Esophagus muscularis mucosa (tissue), 4 donors: ENCODE measurements around the gene BRI3. TPM values are rescaled to one million over a fixed set of nuclear protein-coding genes. Genes with fewer than 3 reads are reported as not detected.
A peak's percentile ranks its signal among the peaks of the same experiment; 100 is the strongest.

Experiments used
- DNase-seq: peaks from one replicate; pipeline ENCODE4 v3.0.0-alpha.2; 2017; ENCODE audit errors: extremely low spot score
- H3K27ac ChIP-seq, 4 donors: fragments of 200-600 bp; sonication (generic); replicated peaks in 1 of 4; 1 replicate in 3 of 4; 2 replicates in 1 of 4; pipeline ENCODE4 v1.5.1; 2016 to 2019; ENCODE audit warnings: mild to moderate bottlenecking in 1 of 4
- H3K27me3 ChIP-seq, 4 donors: fragments of 200-600 bp; sonication (generic); one replicate each; pipeline versions ENCODE4 v1.5.1 to v1.6.0; 2016 to 2019
- H3K36me3 ChIP-seq, 4 donors: fragments of 200-600 bp; sonication (generic); one replicate each; pipeline ENCODE4 v1.5.1; 2016 to 2019
- H3K4me1 ChIP-seq, 4 donors: fragments of 200-600 bp; sonication (generic); one replicate each; pipeline ENCODE4 v1.5.1; 2016 to 2019
- H3K4me3 ChIP-seq, 4 donors: fragments of 200-600 bp; sonication (generic); 1 replicate in 2 of 4; 2 replicates in 2 of 4; pipeline ENCODE4 v1.5.1; 2016 to 2019; ENCODE audit warnings: mild to moderate bottlenecking in 4 of 4, moderate library complexity in 1 of 4
- H3K9me3 ChIP-seq, 4 donors: fragments of 200-600 bp; sonication (generic); 1 replicate in 3 of 4; 2 replicates in 1 of 4; pipeline ENCODE4 v1.5.1; 2016 to 2019
- CTCF ChIP-seq, 3 experiments: fragments of 200-600 bp in 2 of 3; fragments of 450-650 bp in 1 of 3; sonication (generic) in 2 of 3; IDR thresholded peaks; one replicate each; pipeline ENCODE4 v1.5.1; 2017 to 2019; ENCODE audit warnings: antibody characterized with exemption in 3 of 3, mild to moderate bottlenecking in 2 of 3, moderate library complexity in 1 of 3
- EP300 ChIP-seq: sonication (generic); formaldehyde crosslinking; IDR thresholded peaks from one replicate; pipeline ENCODE4 v1.6.1; 2017; ENCODE audit warnings: antibody characterized with exemption
- POLR2A ChIP-seq: fragments of 450-650 bp; IDR thresholded peaks from one replicate; pipeline ENCODE4 v1.6.1; 2017; ENCODE audit warnings: antibody characterized with exemption, moderate library complexity, mild to moderate bottlenecking, low read depth
- POLR2AphosphoS5 ChIP-seq, 2 donors: sonication (generic); formaldehyde crosslinking; IDR thresholded peaks; one replicate each; pipeline ENCODE4 v1.6.1; 2017; ENCODE audit warnings: antibody characterized with exemption in 2 of 2
- WGBS: methylation state at CpG from one replicate; pipeline ENCODE4 v1.1.5; 2018; 5-methylcytosine and 5-hydroxymethylcytosine counted together
- intact Hi-C: fragments of 100-400 bp; cut with DNase I; formaldehyde crosslinking; loops from one replicate; pipeline ENCODE4 v1.15.1; 2023
- total RNA-seq, 4 donors: library from RNA; depleted of rRNA; stranded (reverse); fragments of >200 nt; gene quantifications; one replicate each; pipeline versions ENCODE4 v1.1.0 to v1.2.1, GENCODE V29; 2016

Gene BRI3
- total RNA-seq, 4 donors from 2014 or later: 34.5 to 74.7 (median 55.3) TPM

- 44% methylated on average over 7 of the region's 20 CpGs for WGBS
- intact Hi-C loops: loop anchor here (5.0 kb wide), 1 partner anchor 37 kb away; no protein-coding TSS in a partner anchor
- peaks cover 68 to 84% (median 82%) of the 10 kb centered on the region in 4 donors for H3K4me1 ChIP-seq
- TF ChIP-seq CTCF (IDR thresholded peaks at IDR 0.05) (no peak), EP300 (no peak), POLR2AphosphoS5 (IDR thresholded peaks at IDR 0.05) (peak; percentile 75 to 80), POLR2A (peak; percentile 41)
- peaks cover 0 to 29% (median 13%) of the 10 kb centered on the region in 4 donors for H3K36me3 ChIP-seq
- peak overlapping the region; percentile 87 to 100 (median 100) for H3K4me3 ChIP-seq
- peak; percentile 94 for DNase-seq
- H3K27ac ChIP-seq: peak overlapping the region; percentile 93 to 97 (median 96)
- H3K9me3 ChIP-seq: no peaks in the 10 kb centered on the region
- no peaks in the 10 kb centered on the region for H3K27me3 ChIP-seq
Observed at GRCh38 chr7:98284335-98285036, 3.0 kb downstream of the BRI3 start.

GRCh38 chr7:98285157-98286092 lies 3.9 kb downstream of the BRI3 start:
- Histone ChIP-seq H3K27me3 (no peaks in the 10 kb centered on the region), H3K36me3 (peaks cover 0 to 33% (median 13%) of the 10 kb centered on the region in 4 donors), H3K4me1 (peaks cover 69 to 84% (median 82%) of the 10 kb centered on the region in 4 donors), H3K4me3 (peak overlapping the region; percentile 87 to 100 (median 100)), H3K27ac (peak overlapping the region; percentile 93 to 97 (median 96)), H3K9me3 (no peaks in the 10 kb centered on the region)
- no peak for DNase-seq
- TF ChIP-seq POLR2AphosphoS5 (IDR thresholded peaks at IDR 0.05): no peak
- no peak for TF ChIP-seq POLR2A
- no peak for TF ChIP-seq EP300
- TF ChIP-seq CTCF (IDR thresholded peaks at IDR 0.05): no peak
- intact Hi-C loops: no loop called here
- 76% methylated on average over 15 of the region's 21 CpGs for WGBS

- Histone ChIP-seq H3K4me3 (peak overlapping the region; percentile 87 to 100 (median 100)), H3K9me3 (no peaks in the 10 kb centered on the region), H3K4me1 (peaks cover 63 to 78% (median 77%) of the 10 kb centered on the region in 4 donors), H3K36me3 (peaks cover 0 to 40% (median 20%) of the 10 kb centered on the region in 4 donors), H3K27me3 (no peaks in the 10 kb centered on the region), H3K27ac (peak overlapping the region; percentile 93 to 97 (median 96))
- TF ChIP-seq POLR2A: peak; percentile 57
- peak; percentile 67 to 68 for TF ChIP-seq POLR2AphosphoS5 (IDR thresholded peaks at IDR 0.05)
- TF ChIP-seq EP300: no peak
- no peak for TF ChIP-seq CTCF (IDR thresholded peaks at IDR 0.05)
- peak; percentile 94 for DNase-seq
- 49% methylated on average over 2 of the region's 14 CpGs for WGBS
- intact Hi-C loops: no loop called here
Observed at GRCh38 chr7:98286093-98286539, 4.6 kb downstream of the BRI3 start.

- no peaks in the 10 kb centered on the region for H3K9me3 ChIP-seq
- peaks cover 4 to 47% (median 27%) of the 10 kb centered on the region in 4 donors for H3K36me3 ChIP-seq
- peak overlapping the region; percentile 93 to 97 (median 96) for H3K27ac ChIP-seq
- intact Hi-C loops: no loop called here
- H3K27me3 ChIP-seq: no peaks in the 10 kb centered on the region
- DNase-seq: no peak
- peak overlapping the region in 3 of 4 donors; percentile 87 to 100 (median 99) for H3K4me3 ChIP-seq
- TF ChIP-seq EP300 (no peak), POLR2A (no peak), POLR2AphosphoS5 (IDR thresholded peaks at IDR 0.05) (no peak), CTCF (IDR thresholded peaks at IDR 0.05) (no peak)
- WGBS: 51% methylated on average over 16 of the region's 21 CpGs
- peaks cover 63 to 78% (median 77%) of the 10 kb centered on the region in 4 donors for H3K4me1 ChIP-seq
Observed at GRCh38 chr7:98286701-98287485, 5.4 kb downstream of the BRI3 start.
